HepG2 (cell line): ENCODE data around the gene ANG. TPM values are rescaled to one million over a fixed set of nuclear protein-coding genes. Genes with fewer than 3 reads are reported as not detected.

Experiments used
- ATAD3A ChIP-seq: sonication (generic); formaldehyde crosslinking; IDR thresholded peaks from 2 replicates; pipeline ENCODE4 v1.4.0; 2020; ENCODE audit warnings: missing genetic modification reagents
- CEBPB ChIP-seq: IDR thresholded peaks from 2 replicates; pipeline ENCODE4 v1.6.1; 2011; ENCODE audit warnings: low read depth, low read length, improper control_type of control experiment, borderline replicate concordance
- EED ChIP-seq: sonication (generic); formaldehyde crosslinking; IDR thresholded peaks from 2 replicates; pipeline ENCODE4 v1.5.0; 2020; ENCODE audit warnings: mild to moderate bottlenecking, missing genetic modification reagents
- EZH2 ChIP-seq: conservative IDR thresholded peaks from 2 replicates; pipeline ENCODE4 v1.6.1; 2012; ENCODE audit warnings: mild to moderate bottlenecking, low read depth, low read length, moderate library complexity
- GATAD1 ChIP-seq: IDR thresholded peaks from 2 replicates; pipeline ENCODE4 v1.6.1; 2016; ENCODE audit warnings: missing genetic modification reagents, missing compliant biosample characterization
- MAF1 ChIP-seq: sonication (generic); formaldehyde crosslinking; IDR thresholded peaks from 2 replicates; pipeline ENCODE4 v1.5.0; 2020; ENCODE audit warnings: missing genetic modification reagents, borderline replicate concordance
- MATR3 ChIP-seq: sonication (generic); formaldehyde crosslinking; IDR thresholded peaks from 2 replicates; pipeline ENCODE4 v1.4.0; 2020; ENCODE audit warnings: missing genetic modification reagents
- MYC ChIP-seq: sonication (generic); formaldehyde crosslinking; IDR thresholded peaks from 2 replicates; pipeline ENCODE4 v1.9.0; 2021; ENCODE audit warnings: missing genetic modification reagents, borderline replicate concordance
- SMAD3 ChIP-seq: sonication (generic); formaldehyde crosslinking; IDR thresholded peaks from 2 replicates; pipeline ENCODE4 v1.4.0; 2020; ENCODE audit warnings: missing genetic modification reagents
- SMC3 ChIP-seq: IDR thresholded peaks from 2 replicates; pipeline ENCODE4 v1.6.1; 2011; ENCODE audit warnings: low read length, improper control_type of control experiment
- ZBTB38 ChIP-seq: sonication (generic); formaldehyde crosslinking; IDR thresholded peaks from 2 replicates; pipeline ENCODE4 v1.5.1; 2020; ENCODE audit warnings: mild to moderate bottlenecking, missing genetic modification reagents
- ZNF142 ChIP-seq: sonication (generic); formaldehyde crosslinking; IDR thresholded peaks from 2 replicates; pipeline ENCODE4 v1.4.0; 2020; ENCODE audit warnings: missing genetic modification reagents
- ZNF235 ChIP-seq: sonication (generic); formaldehyde crosslinking; IDR thresholded peaks from 2 replicates; pipeline ENCODE4 v1.8.1; 2023; ENCODE audit warnings: mild to moderate bottlenecking, missing genetic modification reagents, borderline replicate concordance
- ZNF576 ChIP-seq: sonication (generic); formaldehyde crosslinking; IDR thresholded peaks from 2 replicates; pipeline ENCODE4 v1.4.0; 2020; ENCODE audit warnings: mild to moderate bottlenecking, missing genetic modification reagents
- ZNF773 ChIP-seq: sonication (generic); formaldehyde crosslinking; IDR thresholded peaks from 2 replicates; pipeline ENCODE4 v1.4.0; 2020; ENCODE audit warnings: missing genetic modification reagents, borderline replicate concordance
- polyA plus RNA-seq, 8 experiments: library from polyadenylated mRNA; depleted of rRNA in 3 of 8; stranded (reverse) in 7 of 8; unstranded in 1 of 8; fragments of >200 nt; fragmentation: Illumina TruSeq in 4 of 8; extraction: Trizol in 4 of 8; gene quantifications; 2 replicates each; pipeline versions ENCODE4 v1.2.1 to v1.2.3, GENCODE V29; 2011 to 2016; ENCODE audit warnings: low read depth in 4 of 8, missing spikeins in 1 of 8, mixed read lengths in 1 of 8; ENCODE audit not compliant: insufficient read depth in 1 of 8
- total RNA-seq, 5 experiments: library from RNA; depleted of rRNA; stranded (reverse); fragments of >200 nt; fragmentation: Illumina TruSeq; extraction: Trizol; gene quantifications; 2 replicates each; pipeline ENCODE4 v1.2.3, GENCODE V29; 2016; ENCODE audit warnings: low read depth in 1 of 5
- TF ChIP-seq, protein P1 (sequence below): sonication (generic); formaldehyde crosslinking; IDR thresholded peaks from 2 replicates; pipeline ENCODE4 v1.5.1; 2020; ENCODE audit warnings: missing genetic modification reagents, mild to moderate bottlenecking, borderline replicate concordance

ANG gene
- total and polyA plus RNA-seq, 2 of the 13 experiments (the other 11 are each of a cell fraction or from before 2014, with no cell fraction given) = 83.6 to 401 TPM

DNA sequence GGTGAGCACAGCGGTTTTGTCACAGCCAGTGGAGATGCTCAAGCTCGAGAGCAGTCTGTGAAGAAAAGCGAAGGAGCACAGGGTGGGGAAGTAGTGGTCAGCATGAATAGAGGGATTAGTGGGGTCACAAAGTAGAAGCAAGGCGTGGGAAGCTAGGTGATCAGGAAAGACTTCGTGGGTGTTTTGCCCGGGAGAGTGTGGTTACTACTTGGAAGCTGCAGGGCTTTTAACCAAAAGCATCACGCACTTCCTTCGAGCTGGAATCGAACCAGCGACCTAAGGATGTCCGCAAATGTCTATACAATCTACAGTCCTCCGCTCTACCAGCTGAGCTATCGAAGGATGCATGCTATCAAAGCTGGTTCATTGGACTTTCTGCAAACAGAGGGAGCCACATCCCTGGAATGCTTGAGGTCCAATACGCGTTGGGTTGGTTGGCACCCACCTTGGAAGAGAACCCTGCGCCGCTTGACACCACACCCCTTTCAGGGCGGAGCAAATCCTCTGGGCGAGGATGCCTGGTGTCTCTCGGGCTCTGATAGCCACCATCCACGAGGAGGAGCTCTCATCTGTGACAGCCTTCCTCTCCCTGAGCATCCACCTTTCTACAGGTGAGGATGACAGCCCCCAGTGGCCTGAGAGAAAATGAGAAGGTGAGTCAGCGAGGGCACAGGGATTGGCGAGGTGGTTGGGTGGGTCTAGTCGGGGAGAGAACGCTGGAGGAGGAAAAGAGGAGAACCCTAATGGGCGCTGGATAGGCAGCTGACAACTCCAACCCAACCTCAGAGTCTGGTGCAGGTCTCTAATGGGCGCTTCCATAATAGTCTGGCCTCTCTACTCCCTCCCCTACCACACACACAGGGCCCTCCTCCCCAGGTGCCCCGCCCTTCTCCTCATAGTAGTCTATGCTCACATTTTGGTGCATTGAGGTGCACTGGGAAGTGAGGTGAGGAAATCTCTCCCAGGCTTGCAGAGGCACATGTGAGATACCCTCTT, 31.1 kb upstream of the ANG start (continued):
- TF ChIP-seq, protein P1, sequence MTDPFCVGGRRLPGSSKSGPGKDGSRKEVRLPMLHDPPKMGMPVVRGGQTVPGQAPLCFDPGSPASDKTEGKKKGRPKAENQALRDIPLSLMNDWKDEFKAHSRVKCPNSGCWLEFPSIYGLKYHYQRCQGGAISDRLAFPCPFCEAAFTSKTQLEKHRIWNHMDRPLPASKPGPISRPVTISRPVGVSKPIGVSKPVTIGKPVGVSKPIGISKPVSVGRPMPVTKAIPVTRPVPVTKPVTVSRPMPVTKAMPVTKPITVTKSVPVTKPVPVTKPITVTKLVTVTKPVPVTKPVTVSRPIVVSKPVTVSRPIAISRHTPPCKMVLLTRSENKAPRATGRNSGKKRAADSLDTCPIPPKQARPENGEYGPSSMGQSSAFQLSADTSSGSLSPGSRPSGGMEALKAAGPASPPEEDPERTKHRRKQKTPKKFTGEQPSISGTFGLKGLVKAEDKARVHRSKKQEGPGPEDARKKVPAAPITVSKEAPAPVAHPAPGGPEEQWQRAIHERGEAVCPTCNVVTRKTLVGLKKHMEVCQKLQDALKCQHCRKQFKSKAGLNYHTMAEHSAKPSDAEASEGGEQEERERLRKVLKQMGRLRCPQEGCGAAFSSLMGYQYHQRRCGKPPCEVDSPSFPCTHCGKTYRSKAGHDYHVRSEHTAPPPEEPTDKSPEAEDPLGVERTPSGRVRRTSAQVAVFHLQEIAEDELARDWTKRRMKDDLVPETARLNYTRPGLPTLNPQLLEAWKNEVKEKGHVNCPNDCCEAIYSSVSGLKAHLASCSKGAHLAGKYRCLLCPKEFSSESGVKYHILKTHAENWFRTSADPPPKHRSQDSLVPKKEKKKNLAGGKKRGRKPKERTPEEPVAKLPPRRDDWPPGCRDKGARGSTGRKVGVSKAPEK (CRISPR knock-in tag) = no peak
- TF ChIP-seq CEBPB = no peak
- TF ChIP-seq ZNF576 = no peak
- TF ChIP-seq MAF1 (CRISPR knock-in tag) = no peak
- TF ChIP-seq SMC3 = peak; percentile 37; the same call in 1 of the 2 replicates
- TF ChIP-seq ZNF142 (CRISPR knock-in tag) = no peak
- no peak for TF ChIP-seq ZBTB38 (CRISPR knock-in tag)
- TF ChIP-seq EED (CRISPR knock-in tag) = no peak
- peak; percentile 29; the same call in 1 of the 2 replicates for TF ChIP-seq MYC
- TF ChIP-seq ATAD3A = no peak
- TF ChIP-seq MATR3 (CRISPR knock-in tag) = no peak
- no peak for TF ChIP-seq ZNF235 (CRISPR knock-in tag)
- TF ChIP-seq ZNF773 = no peak
- TF ChIP-seq SMAD3 = no peak
- TF ChIP-seq GATAD1 (CRISPR knock-in tag) = 0 out of 2 replicates have a peak, but pooled peaks have one; percentile 15
- TF ChIP-seq EZH2 = no peak
